OCI-LY7 (cell line): Measurements from ENCODE around the gene OR10H4.

Source experiments
- CTCF ChIP-seq: fragments of 200-600 bp; sonication (generic); conservative IDR thresholded peaks from 2 replicates; pipeline ENCODE4 v1.5.1; 2014; ENCODE audit warnings: mild to moderate bottlenecking, antibody characterized with exemption, low read length, moderate library complexity, mixed read lengths
- EZH2phosphoT487 ChIP-seq: fragments of 200-600 bp; sonication (generic); IDR thresholded peaks from 2 replicates; pipeline ENCODE4 v1.6.1; 2018; ENCODE audit warnings: low read depth, borderline replicate concordance, mild to moderate bottlenecking, mixed run types, antibody characterized with exemption, low read length, moderate library complexity, mixed read lengths

- no peak for TF ChIP-seq CTCF
- TF ChIP-seq EZH2phosphoT487: no peak
Measured at GRCh38 chr19:15922021-15922420, 26.8 kb upstream of the OR10H4 start.
